COLO668 (cell line): ENCODE data around the gene CFAP46.
"Not testable (repeated sequence)": the region's sequence is repeated elsewhere in the genome, so short reads cannot be mapped to it uniquely, and the experiment has no call there.

Source experiments
- DNase-seq: peaks from one replicate; lab custom pipeline; 2025; ENCODE audit not compliant: unreplicated experiment; lab: John Stamatoyannopoulos, UW

CFAP46 gene

DNA sequence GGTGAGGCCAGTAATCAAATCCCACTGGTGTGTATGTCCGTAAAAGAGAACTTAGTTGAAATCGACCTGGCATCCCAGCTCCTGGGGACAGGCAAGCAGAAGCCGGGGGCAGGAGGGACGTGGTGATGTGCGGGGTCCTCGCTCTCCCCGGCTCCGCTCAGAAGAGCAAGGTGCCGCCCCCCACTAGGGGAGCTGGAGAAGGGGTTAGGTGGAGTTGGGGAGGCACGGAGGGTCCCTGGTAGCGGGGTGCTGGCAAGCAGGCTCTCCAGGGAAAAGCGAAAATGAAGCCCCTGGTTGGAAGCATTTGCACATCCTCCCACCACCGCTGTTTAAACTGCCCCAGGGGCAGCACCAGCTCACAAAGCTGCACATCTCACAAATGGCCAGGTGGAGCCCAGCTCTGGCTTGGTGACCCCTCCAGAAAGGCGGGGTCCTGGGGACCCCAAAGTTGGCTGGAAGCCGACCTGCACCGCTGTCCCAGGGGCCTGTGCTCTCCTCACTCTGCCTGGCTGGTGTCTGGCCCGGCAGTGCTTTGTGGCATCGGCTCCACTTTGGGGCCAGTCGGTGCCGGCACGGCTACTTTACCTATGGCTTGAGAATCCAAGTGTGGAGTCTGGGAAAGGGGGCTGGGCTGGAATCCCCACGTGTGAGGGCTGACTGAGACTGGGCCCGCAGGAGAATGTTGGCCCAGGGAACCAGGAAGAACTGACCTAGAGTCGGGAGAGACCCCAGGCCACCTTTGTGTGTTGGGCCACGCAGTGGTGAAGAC lies 2.9 kb upstream of the CFAP46 start:
- DNase-seq = no peak

DNA sequence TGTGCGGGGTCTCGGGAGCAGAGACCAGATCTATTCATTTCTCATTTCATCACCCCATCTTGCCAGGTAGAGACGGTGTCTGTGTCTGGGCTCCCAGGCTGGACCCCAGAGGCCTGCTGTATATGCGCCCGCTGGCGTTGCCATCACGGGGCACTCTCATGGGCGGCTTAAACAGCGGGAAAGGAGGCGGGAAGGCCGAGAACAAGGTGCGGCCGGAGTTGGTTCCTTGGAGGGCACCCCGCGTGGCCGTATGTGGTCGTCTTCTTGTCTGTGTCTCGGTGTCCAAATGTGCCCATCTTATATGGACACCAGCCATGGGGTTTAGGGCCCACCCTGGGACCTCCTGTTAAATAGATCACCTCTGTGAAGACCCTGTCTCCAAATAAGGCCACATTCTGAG lies 2.1 kb upstream of the CFAP46 start:
- no peak for DNase-seq

DNA sequence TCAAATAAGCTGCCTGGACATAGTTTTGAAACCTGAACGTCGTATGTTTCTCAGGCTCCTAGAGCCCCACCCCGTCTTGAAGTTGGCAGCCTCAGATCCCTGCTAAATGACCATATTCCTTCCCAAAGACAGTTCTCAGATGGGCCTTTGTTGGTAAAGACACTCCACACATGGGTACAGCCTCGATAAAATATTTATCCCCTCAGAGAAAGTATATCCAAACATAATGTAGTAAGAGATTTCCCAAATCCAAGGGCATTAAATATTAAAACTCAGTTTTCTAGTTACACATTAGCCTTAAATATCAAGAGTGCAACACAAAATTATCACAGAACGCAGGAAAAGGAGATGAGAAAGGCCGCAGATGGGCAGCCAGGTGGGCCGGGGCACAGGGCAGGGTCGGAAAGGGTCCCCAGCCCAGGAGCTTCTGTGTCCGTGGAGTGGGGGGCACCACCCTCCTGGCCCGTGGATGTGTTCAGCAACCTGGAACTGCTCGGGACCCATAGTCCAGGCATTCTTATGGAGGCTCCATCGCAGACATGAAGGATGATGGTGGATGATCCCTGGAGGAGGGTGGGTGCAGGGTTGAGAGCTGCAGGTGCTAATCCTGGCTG lies 1.5 kb upstream of the CFAP46 start:
- DNase-seq = no peak

DNA sequence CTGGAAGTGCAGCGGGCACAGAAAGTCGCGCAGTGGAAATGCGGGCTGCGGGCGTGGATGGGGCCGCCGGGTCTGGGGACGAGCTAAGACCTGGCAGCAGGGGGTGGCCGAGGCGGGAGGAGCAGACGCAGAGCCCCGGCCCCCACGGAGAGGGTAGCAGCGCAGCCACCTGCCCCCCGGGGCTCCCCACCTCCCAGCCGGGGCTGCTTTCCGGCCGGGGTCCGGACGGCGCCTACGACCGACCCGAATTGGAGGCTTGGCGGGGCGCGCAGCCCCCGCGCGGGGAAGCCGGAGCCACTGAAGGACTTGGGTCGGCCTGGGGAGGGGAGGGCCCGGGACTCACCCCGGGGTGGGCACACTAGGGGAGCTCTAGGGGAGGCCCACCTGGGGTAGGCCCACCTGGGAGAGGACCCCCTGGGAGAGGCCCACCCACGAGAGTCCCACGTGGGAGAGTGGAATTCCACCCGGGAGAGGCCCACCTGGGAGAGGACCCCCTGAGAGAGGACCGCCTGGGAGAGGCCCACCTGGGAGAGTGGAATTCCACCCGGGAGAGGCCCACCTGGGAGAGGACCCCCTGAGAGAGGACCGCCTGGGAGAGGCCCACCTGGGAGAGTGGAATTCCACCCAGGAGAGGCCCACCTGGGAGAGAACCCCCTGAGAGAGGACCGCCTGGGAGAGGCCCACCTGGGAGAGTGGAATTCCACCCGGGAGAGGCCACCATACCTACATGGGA lies 854 bp upstream of the CFAP46 start:
- no peak for DNase-seq

DNA sequence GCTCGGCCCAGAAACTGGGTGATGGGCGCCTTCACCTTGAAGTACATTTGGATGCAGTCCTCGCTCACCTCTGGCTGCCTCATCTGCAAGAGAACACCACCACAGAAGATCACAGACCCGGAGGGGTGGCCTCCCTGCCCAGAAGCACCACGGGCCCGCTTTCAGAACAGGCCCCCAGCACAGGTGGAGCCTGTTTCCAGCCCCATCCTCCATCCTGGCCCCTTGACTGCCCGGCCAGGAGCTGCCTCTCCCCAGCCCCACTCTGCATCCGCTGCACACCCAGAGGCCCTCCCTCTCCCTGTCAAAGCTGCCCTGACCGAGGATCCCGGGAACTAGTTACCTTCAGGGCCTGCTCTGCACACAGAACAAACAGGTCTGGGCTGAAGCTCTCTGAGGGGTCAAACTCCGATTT lies 724 bp downstream of the CFAP46 start:
- no peak for DNase-seq

DNA sequence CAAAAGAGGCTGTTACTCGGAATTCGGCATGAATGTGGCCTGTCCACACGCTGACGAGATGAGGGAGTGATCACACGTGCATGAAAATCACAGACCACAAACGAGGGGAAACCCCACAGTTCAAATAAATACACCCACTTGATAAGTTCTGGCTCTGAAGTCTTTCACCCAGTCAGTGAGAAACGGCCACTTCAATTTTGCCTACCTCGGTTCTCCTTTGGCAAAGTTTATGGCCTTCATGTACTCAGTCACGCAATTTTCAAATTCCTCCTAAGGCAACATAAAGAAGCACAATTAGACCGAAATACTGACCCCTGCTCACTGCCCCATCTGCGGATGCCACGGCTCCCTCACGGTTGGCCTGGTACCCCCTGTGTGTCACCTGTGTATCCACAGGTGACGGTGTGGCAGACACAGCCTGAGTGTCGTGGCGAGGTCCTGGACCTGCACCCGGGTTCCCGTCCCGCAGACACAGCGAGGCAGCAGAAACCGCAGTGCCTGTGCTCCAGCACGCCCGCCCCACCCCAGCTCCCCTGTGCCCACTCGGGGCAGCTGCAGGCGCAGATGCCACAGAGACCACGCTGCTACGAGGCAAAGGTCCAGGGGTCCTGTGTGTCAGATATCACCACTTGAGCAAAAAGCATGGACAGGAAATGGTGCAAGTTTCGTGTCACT lies 1.4 kb downstream of the CFAP46 start:
- DNase-seq = no peak

DNA sequence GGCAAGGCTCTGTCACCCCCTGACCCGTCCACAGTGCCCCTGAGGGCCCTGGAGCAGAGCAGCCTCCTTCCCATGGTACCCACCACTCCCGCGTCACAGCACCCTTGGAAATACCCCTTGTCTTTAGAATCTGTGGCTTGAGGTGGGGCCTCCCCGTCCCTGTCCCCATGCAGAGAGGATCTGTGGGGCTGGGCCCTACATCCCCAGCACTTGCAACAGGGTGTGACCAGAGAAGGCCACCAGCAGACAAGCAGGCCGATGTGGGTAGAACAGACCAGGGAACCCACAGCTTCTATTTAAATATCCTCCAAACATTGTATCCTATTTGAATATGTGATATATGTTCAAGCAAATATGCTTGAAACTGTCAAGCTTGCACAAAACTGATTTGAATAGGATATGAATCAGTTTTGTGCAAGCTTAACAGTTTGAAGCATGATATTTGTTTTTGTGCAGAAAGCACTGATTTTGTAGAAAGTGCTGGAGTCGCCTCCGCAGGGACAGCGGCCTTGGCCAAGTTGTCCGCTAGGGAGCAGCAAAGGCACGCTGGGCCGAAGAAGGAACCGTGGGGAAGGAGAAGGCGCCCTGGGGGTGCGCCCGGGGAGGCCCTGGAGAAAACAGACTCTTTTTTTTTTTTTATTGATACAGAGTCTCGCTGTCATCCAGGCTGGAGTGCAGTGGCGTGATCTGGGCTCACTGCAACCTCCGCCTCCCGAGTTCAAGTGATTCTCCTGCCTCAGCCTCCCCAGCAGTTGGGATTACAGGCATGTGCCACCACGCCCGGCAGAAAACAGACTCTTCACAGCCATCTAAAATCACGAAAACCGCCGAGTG lies 2.2 kb downstream of the CFAP46 start:
- DNase-seq = peak; percentile 12

DNA sequence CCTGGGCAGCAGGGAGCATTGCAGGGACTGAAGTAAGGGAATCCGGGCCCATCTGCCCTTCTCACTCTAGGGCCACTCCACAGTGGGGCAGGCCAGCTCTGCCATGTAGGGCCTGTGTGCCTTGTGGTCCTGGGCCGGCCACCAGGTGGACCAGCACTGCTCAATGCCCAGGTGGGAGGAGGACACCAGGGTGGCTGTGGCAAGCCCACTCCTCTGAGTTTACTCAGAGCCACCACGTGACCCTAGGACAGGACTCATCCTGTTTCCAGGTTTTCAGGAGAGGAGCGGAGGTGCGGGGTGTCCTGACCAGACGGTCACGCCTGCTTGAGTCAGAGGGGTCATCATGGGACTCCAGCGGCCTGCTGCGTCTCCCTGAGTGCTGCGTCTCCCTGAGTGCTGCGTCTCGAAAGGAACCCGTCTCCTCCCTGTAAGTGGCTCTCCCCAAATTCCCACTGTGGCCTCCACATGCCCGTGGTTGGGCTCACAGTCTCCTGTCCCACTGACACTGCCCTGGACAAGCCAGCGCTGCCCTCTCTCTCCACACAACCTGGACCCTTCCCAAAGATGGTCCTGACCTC lies 2.9 kb downstream of the CFAP46 start:
- DNase-seq = no peak

DNA sequence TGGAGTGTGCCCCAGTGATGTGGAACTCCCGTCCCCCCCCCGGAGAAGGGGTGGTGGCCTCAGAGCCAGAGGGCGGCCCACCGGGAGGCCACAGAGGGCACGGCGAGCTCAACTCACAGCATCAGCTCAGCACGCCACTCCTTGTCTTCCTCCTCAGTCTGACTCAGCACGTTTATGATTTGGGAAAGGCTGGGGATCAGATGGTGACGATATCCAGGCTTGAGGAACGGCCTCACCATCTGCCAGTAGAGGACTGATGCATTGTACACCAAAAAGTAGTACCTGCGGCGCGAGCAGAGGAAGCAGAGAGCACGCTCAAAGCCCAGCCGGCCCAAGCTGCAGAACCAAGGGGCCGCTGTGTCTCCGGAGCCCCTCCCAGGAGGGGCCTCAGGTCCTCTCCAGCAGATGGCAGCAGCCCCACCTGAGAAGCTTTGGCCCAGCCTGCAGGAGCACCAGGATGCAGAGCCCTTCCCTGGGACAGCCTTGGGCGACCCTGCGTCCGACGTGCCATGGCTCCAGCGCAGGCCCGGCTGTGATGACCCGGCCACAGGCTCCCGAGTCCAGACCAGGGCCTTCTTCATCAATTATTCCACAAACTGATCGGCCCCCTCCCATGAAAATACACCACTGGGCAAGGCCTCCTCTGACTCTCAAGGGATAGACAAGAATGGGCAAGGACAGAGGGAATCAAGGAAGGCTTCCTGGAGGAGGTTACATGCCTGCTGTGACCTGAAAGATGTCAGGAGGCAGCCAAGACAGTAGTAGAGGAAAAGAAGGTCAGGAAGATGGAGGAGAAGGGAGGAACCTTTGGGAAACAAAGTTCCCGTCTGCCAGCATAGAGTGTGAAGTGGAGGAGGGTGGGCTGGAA lies 3.7 kb downstream of the CFAP46 start:
- no peak for DNase-seq

DNA sequence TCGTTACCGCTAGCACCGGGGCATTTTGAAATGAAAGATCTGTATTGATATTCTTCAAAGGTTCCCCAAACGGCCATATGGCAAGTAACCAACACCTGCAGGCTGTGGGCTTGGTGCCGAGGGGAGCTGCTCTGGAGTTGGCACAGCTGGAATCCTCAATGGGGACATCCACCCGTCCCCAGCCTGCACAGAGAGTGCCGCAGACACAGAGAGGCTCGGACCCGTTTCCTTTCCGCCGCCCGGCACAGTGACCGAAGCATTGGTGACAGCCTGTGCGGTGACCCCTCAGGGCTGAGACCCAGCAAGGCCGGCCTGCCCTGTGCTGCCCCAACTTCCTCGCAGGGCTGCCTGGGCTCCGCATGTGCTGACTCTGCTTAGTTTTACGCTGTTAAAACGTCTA lies 4.5 kb downstream of the CFAP46 start:
- DNase-seq = no peak

DNA sequence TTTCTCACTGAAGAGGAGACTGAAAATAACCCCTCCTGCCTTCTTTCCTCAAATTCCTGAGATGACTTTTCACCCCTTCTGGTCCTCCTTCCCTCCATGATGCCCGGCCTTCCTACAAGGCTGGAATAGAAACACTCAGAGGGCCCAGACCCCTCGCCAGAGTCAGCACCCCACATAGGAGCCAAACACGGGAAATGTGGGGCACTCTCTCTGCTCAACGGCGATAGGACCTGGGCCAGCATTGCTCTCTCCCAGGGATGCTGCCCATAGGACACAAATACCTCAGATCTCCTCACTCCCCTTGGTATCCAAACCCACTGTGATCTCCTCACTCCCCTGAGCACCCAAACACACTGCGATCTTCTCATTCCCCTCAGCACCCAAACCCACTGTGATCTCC lies 7.4 kb downstream of the CFAP46 start:
- no peak for DNase-seq

DNA sequence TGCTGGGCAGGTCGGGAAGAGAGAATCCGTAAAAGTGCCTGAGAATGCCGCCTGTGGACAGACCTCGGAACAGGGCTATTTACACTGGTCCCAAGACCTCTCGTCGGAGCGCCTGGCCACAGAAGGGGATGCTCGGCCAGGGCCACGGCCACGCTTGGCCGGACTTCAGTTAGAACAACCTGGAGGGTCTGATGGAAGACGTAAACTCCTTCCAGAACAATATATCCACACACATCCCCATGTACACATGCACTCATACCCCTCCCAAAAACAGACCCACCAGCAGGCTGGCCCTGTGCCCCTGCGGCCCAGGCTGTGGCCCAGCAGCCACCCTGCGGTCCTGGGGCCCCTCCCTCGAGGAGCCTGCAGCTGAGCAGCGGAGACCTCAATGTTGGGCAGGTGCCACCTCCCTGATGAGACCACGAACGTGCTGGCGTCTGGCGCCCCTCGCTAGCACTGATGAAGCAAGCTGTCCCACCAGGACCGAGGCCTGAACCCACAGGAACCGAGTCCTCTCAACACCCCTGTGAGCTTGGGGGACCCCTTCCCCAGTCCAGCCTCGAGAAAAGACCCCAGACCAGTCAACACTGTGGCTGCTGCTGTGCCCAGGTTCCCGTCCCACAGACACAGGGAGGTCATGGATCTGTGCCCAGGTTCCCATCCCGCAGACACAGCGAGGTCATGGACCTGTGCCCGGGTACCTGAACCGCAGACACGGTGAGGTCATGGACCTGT lies 8.9 kb downstream of the CFAP46 start:
- no peak for DNase-seq

DNA sequence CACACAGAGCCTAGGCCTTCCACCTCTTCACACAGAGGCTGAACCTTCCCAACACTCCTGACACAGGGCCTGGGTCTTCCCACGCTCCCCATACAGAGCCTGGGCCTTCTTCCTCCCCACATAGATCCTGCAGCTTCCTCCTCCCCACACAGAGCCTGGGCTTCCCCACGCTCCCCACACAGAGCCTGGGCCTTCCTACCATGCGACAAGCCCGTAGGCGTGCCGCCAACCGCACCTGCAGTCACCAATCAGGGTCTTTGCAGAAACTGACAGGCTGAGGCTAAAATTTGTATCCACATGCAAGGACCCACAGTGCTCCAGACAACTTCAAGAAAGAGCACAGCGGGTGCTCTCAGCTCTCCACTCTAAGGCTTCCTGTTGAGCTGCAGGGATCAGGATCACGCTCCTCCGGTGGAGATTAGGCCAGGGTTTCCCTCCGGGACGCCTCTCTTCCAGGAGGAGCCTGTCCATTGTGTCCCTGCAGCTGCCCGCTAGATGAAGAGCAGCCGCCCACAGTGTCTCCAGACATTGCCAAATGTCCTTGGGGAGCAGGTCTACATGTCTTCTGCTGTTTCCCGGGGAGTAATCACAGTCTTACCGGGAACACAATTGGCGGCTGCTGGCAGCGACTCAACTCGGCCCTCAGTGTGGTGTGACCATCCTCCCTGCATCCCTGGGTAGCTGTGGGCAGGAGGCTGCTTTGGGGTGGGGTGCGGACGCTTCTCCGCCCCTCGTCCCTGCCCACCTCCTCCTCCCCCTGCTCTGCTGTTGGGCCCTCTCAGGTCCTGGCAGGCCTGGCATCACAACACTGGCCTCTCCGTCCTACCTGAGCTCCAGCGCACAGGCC lies 9.7 kb downstream of the CFAP46 start:
- DNase-seq = no peak

DNA sequence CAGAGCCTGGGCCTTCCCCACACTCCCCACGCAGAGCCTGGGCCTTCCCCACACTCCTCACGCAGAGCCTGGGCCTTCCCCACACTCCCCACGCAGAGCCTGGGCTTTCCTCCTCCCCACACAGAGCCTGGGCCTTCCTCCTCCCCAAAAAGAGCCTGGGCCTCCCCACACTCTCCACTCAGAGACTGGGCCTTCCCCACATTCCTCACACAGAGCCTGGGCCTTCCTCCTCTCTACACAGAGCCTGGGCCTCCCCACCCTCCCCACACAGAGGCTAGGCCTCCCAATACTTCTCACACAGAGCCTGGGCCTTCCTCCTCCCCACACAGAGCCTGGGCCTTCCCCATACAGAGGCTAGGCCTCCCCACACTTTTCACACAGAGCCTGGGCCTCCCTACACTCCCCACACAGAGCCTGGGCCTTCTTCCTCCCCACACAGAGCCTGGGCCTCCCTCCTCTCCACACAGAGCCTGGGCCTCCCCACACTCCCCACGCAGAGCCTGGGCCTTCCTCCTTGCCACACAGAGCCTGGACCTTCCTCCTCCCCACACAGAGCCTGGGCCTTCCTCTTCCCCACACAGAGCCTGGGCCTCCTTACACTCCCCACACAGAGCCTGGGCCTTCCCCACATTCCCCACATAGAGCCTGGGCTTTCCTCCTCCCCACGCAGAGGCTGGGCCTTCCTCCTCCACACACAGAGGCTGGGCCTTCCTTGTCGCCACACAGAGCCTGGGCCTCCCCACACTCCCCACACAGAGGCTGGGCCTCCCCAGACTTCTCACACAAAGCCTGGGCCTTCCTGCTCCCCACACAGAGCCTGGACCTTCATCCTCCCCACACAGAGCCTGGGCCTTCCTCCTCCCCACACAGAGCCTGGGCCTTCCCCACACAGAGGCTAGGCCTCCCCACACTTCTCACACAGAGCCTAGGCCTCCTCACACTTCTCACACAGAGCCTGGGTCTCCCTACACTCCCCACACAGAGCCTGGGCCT lies 10.8 kb downstream of the CFAP46 start:
- DNase-seq = not testable (repeated sequence)

DNA sequence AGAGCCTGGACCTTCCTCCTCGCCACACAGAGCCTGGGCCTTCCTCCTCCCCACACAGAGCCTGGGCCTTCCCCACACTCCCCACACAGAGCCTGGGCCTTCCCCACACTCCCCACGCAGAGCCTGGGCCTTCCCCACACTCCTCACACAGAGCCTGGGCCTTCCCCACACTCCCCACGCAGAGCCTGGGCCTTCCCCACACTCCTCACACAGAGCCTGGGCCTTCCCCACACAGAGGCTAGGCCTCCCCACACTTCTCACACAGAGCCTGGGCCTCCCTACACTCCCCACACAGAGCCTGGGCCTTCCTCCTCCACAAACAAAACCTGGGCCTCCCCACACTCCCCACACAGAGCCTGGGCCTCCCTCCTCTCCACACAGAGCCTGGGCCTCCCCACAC lies 11.7 kb downstream of the CFAP46 start:
- DNase-seq = not testable (repeated sequence)

DNA sequence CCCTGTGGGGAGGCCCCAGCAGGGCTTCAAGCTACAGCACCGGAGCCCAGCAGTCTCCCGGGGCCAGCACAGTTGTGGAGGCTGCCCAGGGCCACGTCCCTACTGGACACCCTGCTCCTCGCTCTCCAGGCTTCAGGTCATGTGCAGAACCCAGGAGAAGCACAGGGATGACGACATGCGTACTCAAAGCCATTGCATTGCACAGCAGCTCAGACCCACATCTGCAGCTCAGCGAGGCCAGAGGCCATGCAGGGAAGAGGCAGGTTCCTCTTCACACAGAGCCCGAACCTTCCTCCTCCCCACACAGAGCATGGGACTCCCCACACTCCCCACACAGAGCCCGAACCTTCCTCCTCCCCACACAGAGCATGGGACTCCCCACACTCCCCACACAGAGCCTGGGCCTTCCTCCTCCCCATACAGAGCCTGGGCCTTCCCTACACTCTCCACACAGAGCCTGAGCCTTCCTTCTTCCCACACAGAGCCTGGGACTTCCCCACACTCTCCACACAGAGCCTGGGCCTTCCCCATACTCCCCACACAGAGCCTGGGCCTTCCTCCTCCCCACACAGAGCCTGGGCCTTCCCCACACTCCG lies 12.3 kb downstream of the CFAP46 start:
- DNase-seq = no peak
